ENCODE results near the gene DENND1A.

DENND1A gene

DNA sequence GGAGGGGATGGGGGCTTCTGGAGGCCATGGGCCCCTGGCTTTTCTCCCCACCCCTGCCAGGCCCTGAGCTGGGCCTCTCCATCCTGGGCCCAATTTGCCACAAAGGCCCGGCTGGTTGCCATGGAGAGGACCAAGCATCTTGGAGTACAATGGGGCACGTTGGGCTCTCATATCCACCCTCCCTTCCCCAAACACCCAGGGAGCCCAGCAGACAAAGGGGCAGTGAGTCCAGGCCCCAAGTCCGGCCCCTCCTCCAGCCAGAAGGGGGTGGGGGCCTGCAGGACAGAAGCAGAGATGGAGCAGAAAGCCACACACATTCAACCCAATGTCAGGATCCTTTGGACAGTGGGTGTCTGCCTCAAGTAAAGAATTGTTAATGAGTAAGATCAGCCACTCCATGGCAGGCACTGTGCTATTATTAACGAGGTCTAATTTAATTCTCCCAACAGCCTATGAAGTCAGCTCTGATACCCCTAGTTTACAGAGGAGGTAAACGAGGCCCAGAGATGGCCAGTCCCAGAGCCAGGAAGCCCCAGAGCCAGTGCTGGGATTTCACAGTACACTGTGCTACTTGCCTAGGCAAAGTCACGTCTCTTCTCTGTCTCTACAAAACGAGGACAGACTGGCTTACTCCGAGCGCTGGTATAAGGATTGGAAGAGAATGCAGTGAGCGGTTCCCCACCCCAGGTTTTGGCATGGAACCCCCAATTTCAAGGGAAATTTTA, 571.6 kb downstream of the DENND1A start:
- DNase-seq (ENCODE audit: low read depth) = no peak

DNA sequence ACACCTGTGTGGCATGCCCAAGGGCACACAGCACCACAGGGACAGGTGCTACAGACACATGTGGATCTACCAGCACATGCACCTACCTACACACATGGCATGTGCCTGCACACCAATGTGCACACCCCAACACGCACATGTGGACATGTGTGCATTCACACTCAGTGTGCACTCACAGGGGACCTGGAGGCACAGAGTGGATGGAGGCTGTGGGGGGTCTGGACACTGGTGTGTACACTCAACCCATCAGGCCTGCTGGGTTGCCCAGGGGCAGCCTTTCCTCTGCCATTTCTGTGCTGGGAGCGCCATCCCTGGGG, 572.2 kb downstream of the DENND1A start:
- DNase-seq (ENCODE audit: low read depth) = no peak

DNA sequence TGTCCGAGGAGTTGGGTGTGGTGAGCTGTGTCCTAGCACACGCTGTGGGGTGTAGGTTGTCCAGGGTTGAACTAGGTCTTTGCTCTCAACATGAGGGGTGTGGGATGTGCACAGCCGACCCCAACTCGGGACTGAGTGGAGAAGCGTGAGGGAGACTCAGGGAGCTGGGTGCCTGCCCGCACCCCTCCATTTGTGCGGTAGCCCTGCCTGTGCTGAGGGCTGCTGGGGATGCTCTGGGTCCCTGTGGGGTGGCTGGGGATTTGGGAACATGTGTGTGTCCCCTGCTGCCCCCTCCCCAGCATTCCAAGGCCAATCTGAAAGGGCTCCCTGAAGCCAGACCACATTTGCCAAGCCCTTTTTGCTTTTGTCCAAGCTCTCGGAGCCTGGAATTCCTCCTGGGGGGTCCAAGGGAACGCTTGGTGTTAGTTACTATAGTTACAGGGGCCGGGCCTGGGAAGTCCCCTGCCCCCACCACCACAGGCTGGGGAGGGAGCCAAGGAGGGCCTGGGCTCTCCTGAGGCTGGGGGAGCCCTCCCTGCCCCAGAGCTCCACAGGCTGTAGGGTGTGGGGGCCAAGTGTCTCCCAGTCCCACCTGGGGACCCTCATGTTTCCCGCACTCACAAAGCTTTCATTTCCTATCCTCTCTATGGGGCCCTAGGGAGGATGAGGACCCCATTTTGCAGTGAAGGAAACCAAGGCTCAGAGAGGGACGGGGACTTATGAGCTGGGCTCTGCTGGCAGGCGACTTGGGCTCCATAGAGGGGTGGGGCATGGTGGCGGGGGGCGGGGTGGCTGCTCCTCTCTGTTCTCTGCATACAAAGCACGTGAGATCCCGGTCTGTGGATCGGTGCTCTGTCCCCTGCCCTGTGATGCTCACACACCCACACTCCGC, 572.8 kb downstream of the DENND1A start:
- no peak for DNase-seq (ENCODE audit: low read depth)

DNA sequence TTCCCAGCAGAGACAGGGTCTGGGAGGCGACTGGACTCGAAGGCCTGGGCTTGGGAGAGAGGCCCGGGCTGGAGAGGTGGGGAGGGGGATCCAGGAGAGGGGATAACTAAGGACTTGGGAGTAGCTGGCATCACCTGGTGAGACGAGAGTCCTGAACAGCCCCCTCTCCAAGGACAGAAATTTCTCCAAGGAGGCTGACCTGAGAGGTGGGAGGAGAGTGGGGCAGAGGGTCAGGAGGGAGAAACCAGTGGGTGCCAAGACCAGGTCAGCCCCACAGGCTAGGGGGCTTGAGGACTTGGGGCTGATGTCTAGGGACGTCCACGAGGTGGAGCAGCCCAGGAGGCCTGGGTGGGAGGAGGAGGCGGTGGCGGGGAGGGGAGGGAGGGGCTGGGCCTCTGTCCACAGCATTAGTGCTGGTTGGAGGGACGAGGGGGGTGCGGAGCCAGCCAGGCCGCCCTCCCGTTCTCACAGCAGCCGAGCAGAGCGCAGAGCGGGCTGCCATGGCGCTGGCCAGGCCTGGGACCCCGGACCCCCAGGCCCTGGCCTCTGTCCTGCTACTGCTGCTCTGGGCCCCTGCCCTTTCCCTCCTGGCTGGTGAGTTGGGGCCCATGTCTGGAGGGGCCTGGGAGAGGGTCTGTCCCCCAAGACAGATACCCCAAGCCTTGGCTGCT, 574.0 kb downstream of the DENND1A start, which contains the start of gene CRB2:
Gene CRB2, plus strand, starts transcription at position 437 of the 671 bp plus-strand sequence. Its CDS starts 64 bp downstream, at position 501.
- DNase-seq (ENCODE audit: low read depth) = no peak

DNA sequence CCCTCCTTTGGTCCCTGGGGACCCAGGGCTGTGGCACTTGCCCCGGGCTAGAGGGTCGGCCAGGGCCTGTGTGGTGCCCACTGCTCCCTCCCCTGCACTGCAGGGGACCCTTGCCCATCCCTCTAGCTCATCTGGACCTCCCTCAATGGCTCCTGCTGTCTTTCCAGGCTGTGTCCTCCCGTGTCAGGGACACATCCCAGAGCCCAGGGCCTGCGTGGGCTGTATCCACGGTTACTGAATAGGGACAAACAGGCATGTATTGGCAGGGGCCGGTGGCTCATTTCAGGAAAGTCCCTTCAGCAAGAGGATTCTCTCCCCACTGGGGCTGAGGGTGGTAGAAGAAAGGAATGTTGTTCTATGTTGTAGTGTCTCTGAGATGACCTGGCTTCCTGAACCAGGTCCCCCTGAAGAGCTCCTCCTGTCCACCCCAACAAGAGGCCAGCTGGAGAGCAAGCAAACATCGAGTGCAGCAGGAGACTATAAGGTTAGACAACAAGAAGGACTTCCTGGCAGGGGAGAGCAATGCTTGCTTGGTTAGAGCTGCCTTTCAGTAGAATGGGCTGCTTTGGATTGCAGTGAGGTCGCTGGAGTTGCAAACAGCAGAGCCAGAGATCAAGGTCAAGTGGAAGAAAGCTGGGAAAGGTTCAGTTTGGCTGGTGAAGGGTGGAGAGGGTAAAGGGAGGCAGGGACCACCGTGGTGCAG, 575.0 kb downstream of the DENND1A start:
- DNase-seq (ENCODE audit: low read depth) = no peak

DNA sequence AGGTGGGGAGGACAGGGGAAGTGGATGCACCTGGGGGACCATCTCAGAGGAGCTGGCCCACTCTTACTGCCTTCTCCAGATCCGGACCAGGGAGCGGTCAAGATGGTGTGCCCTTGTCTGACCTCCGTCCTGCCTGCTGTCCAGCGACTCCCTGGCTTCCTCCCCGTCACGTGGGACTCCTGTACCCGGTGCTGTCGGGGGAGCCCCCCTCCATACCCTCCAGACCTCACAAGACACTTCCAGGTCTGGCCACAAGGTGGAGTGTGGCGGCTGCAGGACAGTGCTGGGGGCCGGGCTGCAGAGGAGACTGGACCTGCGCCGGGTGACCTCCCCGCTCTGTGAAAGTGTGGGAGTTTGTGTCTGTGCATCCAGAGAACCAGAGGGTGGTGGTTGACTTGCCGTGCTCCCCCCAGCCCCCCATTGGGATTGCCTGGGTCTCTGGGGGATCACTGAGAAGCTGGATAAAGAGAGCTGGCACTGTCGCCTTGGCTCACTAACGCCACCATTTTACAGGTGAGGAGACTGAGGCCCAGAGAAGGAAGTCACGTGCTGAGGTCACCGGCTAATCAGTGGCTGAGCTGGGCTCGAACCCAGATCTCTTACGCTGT, 575.8 kb downstream of the DENND1A start:
- DNase-seq (ENCODE audit: low read depth) = peak; percentile 11

DNA sequence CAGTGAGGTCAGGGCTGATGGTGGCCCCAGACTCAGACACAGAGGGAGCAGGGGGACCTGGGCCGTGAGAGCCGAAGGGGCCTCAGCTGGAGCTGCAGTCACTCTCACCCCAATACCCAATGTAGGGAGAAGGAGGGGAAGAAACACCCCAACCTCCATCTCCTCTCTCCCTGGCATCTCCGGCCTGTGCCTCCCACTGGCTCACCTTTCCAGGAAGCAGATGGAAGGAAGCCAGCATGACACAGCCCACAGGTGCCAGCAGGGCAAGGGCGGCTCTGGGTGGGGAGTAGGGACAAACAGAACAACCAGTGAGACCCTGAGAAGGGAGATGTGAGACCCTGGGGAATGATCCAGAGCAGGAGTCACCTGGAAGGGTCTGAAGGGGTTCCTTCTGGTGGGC, 576.9 kb downstream of the DENND1A start:
- DNase-seq (ENCODE audit: low read depth) = no peak

DNA sequence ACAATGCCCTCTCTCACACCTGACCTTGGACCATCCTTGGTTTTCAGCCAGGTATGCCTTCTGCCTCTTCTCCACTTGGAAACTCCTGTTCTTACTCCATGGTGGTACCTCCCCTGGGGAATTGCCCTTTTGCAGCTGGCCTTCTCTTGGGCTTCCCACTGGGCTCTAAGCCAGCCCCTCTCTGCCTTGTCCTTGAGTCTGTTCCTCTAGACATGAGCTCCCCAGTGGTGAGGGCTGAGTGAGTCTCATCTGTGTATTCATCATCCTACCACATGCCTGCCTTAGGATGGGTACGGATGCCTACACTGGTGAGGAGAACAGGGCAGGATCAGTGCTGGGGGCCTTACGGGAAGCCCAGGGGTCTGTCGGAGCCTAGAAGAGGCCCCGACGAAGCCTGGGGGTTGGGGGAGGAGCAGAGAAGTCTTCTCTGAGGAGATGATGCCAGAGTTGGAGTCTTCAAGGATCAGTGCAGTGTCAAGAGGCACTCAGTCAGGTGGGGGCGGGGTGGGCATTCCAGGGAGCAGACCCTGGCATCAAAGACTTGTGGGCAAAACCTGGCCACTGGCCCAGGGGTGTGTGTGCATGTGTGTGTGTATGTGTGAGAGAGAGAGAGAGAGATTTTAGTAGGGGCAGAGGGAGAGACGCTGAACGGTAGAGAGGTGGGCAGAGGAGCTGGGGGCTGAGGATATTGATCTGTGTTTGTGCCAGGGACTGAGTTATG, 579.2 kb downstream of the DENND1A start:
- no peak for DNase-seq (ENCODE audit: low read depth)

DNA sequence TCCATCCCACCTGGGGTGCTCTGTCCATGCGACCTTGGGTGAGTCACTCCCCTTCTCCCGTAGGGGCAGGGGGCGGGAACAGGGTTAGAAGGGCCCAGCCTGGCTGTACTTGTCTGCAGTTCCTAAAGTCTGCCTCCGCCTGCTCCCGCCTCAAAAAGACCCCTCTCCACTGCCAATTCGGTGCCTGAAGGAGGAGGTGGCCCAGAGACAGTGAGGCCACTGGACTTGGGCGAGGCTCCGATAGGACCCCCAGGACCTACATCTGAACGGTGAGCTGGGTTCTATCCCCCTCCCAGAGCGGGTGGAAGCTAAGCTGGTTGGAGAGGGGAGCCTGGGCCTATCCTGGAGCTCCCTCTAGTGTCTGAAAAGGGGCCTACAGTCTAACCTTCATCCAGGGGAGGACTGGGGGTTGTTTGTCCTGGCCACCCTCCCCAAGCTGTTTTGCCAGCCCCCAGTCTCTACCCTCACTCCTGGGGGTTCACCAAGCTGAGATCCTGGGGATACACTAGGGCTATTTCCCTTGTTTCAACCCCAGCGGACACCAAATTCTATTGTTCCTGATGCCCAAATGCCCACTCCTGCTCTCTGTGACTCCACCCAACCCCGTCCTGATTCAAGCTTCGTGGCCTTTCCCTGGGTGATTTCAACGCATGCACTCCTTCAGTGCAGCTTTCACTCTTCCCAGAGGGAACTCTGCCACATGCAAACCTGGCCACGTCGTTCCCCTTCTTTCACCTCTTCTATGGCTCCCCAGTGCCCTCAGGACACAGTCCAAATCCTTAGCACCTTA, 580.0 kb downstream of the DENND1A start:
- peak; percentile 45 for DNase-seq (ENCODE audit: low read depth)

DNA sequence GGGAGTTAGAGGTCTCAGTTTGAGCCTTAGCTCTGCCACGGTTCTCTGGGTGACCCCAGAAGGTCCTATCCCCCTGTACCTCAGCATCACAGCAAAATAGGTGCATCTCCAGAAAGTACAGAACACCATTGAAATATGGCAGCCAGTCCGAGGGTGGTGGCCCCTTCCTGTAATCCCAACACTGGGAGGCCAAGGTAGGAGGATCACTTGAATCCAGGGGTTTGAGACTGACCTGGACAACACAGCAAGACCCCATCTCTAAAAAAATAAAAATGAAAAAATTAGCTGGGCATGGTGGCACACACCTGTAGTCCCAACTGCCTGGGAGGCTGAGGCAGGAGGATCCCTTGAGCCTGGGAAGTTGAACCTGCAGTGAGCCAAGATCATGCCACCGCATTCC, 580.9 kb downstream of the DENND1A start:
- no peak for DNase-seq (ENCODE audit: low read depth)

DNA sequence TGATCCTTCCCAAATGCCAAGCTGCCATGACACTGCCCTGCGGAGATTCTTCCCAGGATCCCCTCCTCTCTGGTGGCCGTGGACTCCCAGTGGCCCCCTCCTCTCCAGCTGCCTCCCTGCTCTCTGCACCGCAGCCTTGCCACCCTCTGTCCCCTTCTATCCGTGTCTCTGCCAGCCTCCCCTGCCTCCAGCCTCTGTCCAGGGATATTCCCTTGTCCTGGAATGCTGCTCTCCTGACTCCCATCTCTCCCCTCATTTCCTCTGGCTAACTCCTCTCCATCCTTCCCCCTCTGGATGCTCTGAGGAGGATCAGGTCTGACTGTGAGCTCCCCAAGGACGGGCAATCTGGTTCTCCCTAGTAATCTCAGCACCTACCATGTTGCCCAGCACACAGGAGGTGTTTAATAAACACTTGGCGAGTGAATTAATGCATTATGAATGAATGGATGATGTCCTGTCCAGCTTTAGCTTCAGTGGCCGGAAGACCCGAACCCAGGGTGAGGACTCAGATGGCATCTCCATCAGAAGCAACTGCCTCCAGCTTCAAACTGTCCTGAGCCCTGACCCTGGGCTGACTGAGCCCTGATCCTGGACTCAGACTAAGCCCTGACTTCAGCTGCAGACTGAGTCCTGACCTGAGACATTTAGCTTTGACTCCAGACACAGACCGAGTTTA, 581.5 kb downstream of the DENND1A start:
- DNase-seq (ENCODE audit: low read depth) = no peak

DNA sequence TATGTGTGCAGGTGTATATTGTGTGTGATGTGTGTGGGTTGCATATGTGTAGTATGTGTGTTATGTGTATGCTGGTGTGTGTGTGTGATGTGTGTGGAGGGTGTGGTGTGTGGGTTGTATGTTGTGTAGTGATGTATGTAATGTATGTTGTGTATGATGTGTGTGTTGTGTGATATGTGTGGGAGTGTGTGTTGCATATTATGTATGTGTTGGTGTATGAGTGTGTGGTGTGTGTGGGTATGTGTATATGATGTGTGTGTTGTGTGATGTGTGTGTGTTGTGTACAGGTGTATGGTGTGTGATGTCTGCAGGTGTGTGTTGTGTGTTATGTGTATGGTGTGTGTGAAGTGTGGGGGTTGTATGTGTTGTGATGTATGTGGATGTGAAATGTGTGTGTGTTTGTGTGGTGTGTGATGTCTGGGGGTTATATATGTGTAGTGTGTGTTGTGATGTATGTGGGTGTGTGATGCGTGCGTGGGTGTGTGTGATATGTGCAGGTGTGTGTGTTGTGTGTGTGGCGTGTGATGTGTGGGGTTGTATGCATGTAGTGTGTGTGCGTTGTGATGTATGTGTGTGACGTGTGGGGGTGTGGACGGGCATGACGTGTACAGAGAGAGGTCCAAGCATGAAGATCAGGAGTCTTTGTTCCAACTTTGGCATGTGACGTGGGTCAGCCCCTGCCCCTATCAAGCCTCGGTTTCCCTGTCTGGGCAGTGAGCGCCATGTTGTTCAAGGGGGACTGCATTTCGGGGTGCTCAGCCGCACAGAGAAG, 582.5 kb downstream of the DENND1A start:
- no peak for DNase-seq (ENCODE audit: low read depth)

DNA sequence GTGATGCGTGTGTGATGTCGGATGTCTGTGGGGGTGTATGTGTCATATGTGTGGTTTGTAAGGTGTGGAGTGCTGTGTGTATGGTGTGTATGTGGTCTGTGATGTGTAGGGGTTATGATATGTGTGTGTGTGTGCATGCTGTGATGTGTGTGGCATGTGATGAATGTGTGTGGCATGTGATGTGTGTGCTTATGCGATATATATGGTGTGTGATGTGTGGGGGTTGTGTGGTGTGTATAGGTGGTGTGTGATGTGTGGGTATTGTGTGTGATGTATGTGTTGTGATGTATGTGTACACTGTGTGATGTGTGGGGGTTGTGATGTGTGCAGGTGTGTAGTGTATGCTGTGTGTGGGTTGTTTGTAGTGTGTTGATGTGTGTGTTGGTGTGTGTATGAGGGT, 583.1 kb downstream of the DENND1A start:
- no peak for DNase-seq (ENCODE audit: low read depth)

DNA sequence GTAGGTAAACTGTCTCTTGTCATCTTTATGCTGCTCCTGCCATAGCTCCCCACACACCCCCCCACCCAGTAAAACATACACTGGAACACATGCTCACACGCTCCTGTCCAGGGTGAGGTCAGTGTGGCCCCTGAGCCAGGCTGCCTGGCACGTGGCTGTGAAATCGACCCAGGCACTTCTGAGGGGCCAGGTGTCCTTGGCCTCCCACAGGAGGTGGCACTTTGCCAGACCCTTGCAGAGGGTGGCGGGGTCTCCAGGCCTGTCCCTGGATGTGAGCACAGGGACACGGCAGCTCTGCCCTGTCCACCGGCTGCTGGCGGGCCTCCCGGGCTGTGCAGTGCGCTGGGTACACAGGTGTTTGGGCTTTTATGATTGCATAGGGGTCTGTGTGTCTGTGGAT, 583.9 kb downstream of the DENND1A start:
- DNase-seq (ENCODE audit: low read depth) = no peak

DNA sequence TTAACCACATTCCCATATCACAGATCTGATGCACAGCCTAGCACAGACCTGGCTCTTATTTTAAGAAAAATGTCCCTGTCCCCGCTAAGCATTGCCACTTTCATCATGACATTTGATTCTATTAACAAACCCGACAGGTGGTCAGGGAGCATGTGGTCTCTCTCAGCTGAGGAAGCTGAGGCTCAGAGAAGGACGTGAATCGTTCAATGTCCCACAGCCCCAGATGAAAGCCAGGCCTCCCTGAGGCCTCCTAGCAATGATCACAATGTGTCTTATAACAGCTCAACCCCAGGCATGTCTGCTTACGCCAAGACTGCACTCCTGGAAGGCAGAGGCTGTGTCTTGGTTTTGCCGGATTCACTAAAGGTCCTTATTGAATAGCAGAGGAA, 584.4 kb downstream of the DENND1A start:
- no peak for DNase-seq (ENCODE audit: low read depth)

DNA sequence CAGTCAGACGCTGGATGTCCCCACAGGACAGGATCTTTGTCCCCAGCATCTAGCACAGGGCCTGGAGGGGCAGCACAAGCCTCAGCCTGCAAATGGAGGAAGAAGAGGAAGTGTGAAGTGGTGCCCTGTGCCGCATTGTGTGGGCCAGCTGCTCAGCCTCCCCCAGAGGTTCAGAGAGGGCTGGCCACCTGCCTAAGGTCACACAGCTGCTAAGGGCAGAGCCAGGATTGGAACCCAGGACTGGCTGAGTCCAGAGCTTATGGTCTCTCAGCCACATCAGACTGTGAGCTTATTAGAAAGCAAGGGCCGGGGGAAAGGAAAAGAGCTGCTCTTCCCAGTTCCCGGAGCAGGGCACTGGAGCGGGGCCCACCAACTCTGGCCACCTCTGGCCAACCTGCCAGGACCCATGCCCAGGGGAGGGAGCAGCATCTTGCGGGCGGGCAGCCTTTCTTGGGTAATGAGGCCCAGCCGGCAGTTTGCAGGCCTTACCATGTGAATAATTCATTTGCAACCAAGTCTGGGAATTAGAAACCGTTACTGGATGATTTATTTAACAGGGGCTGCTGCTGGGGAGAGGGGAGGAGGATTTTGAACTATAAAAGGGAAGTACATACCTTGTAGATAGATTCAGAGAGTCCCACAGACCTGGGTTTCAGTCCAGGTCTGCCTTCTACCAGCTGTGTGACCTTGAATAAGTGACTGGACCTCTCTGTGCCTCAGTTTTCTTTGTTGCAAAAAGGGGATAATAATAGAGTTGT, 585.6 kb downstream of the DENND1A start:
- DNase-seq (ENCODE audit: low read depth) = no peak

DNA sequence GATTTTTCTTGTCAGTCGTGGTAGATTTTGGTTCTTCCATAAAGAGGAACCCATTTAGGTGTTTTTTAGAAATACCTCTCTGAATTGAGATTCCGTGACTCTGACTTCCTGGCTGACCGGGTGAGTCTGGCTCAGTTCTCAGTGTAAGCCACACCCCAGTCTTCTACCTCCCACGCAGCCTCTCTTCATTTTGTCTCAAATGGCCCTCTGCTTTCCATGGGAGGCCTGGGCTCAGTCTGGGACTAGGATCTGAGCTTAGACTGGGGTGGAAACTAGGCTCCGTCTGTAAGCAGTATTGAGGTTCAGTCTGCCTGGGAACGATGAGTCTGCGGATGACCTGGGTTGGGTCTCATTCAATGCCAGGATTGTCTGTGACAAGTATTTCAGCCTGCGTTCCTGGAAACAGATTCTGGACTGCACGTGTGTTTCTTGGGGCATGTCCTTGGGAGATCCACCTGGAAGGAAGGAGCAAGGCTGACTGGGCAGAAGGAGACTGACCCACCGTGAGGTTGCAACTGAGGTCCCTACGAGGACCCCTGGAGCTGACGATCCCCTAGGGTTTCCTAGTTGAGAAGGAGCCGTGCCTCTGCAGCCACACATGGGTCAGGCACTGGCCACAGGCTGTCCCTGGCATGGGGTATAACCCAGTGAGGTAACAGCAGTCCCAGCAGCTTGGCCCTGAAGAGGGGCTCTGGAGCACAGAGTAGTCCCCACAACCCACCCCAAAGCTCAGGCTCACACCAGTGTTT, 586.3 kb downstream of the DENND1A start:
- DNase-seq (ENCODE audit: low read depth) = no peak

DNA sequence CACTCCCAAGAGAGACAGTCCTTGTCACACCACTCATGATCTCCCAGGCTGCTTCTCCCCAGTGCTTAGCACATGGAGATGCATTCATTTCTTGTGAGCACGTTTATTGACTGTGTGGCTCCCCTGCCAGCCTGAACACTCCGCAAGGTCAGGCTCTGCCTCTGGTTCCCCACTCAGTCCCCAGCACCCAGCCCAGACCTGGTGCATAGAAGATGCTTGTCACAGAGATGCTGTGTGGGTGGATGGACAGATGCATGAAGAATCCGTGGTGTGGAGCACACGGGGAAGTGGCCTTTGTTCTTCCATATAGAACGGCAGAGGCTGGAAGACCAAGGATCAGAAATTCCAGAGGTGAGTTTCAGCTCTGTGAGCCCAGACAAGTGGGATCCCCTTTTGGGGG, 587.7 kb downstream of the DENND1A start:
- DNase-seq (ENCODE audit: low read depth) = no peak

All from activated gamma-delta T cell treated with anti-CD3 and anti-CD28 coated beads, Interleukin-2, amount 50 U/mL, for 16 hours (primary cell).